ENCODE results near the gene PFKFB3. TPM values are rescaled to one million over a fixed set of nuclear protein-coding genes. Genes with fewer than 3 reads are reported as not detected.
"Not testable (repeated sequence)": the region's sequence is repeated elsewhere in the genome, so short reads cannot be mapped to it uniquely, and the experiment has no call there.

Gene PFKFB3
- total and polyA plus RNA-seq, 4 donors, result 24.9 to 54.8 (median 39.3) TPM

DNA sequence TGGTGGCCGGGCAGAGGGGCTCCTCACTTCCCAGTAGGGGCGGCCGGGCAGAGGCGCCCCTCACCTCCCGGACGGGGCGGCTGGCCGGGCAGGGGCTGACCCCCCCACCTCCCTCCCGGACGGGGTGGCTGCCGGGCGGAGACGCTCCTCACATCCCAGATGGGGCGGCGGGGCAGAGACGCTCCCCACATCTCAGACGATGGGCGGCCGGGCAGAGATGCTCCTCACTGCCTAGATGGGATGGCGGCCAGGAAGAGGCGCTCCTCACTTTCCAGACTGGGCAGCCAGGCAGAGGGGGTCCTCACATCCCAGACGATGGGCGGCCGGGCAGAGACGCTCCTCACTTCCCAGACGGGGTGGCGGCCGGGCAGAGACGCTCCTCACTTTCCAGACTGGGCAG lies 3.8 kb downstream of the PFKFB3 start:
- not testable (repeated sequence) for H3K9me3 ChIP-seq (ENCODE audit: control insufficient read depth, insufficient read depth, low read length); H3K27me3 ChIP-seq (ENCODE audit: control insufficient read depth, insufficient read depth, low read length); H3K36me3 ChIP-seq (ENCODE audit: control insufficient read depth, insufficient read depth, low read length); H3K4me3 ChIP-seq (ENCODE audit: low read depth, low read length); H3K27ac ChIP-seq (ENCODE audit: low read depth, low read length); DNase-seq (ENCODE audit: low read depth in 4 of 6, low spot score in 6 of 6)
- 100% methylated on average over 9 of the region's 29 CpGs for WGBS (ENCODE audit: insufficient coverage)
- H3K4me1 ChIP-seq (ENCODE audit: control insufficient read depth, insufficient read depth, low read length), result peaks cover 50% of the 10 kb centered on the region

DNA sequence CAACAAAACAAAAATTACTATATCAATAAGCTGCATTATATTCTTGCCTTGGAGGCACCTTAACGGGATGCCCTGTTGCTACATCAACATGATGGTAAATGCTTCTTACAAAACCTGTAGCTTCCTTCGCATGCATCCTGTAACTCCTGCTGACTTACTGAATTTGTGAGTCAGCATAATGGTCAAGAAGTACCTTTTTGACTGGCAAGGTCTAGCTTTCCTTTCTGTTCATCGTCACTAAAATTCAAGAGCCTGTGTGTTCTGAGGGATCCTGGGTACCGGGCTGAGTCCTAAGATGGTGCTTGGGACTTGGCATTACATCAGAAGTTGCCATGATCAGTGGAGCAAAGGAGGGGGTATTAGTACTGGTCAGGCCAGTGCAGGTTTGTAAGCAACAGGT lies 4.9 kb downstream of the PFKFB3 start:
- Histone ChIP-seq H3K9me3 (ENCODE audit: control insufficient read depth, insufficient read depth, low read length) (no peaks in the 10 kb centered on the region), H3K27me3 (ENCODE audit: control insufficient read depth, insufficient read depth, low read length) (no peaks in the 10 kb centered on the region), H3K36me3 (ENCODE audit: control insufficient read depth, insufficient read depth, low read length) (peaks cover 10% of the 10 kb centered on the region), H3K4me1 (ENCODE audit: control insufficient read depth, insufficient read depth, low read length) (peaks cover 51% of the 10 kb centered on the region), H3K4me3 (ENCODE audit: low read depth, low read length) (no peak overlapping the region), H3K27ac (ENCODE audit: low read depth, low read length) (no peak overlapping the region)
- WGBS (ENCODE audit: insufficient coverage), result 89% methylated on average over 4 of the region's 4 CpGs
- DNase-seq (ENCODE audit: low read depth in 4 of 6, low spot score in 6 of 6), result no peak

DNA sequence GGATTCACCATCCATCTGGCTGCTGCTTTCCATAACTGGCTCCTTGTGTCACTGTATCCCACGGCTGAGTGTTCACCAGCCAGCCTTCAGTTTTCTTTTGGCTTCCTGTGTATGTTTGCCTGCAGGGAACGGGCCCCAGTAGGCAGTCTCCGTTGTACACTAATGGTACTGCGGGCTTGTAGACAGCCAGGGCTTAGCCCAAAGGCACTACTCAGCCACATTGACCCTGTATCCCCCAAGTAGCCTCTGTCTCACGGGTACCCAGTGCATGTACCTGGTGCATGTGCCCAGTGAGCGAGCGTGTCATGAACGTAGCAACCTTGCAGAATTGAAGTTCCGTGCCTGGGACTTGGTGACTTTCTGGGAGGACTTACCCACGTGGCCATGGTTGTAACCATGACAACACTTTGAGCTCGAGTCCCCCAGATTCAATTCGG lies 6.1 kb downstream of the PFKFB3 start:
- H3K36me3 ChIP-seq (ENCODE audit: control insufficient read depth, insufficient read depth, low read length), result peaks cover 15% of the 10 kb centered on the region
- no peak overlapping the region for H3K4me3 ChIP-seq (ENCODE audit: low read depth, low read length)
- WGBS (ENCODE audit: insufficient coverage), result 37% methylated on average over 12 of the region's 12 CpGs
- H3K27ac ChIP-seq (ENCODE audit: low read depth, low read length), result no peak overlapping the region
- peak in 1 of 6 donors; percentile 20 for DNase-seq (ENCODE audit: low read depth in 4 of 6, low spot score in 6 of 6)
- H3K9me3 ChIP-seq (ENCODE audit: control insufficient read depth, insufficient read depth, low read length), result no peaks in the 10 kb centered on the region
- H3K27me3 ChIP-seq (ENCODE audit: control insufficient read depth, insufficient read depth, low read length), result no peaks in the 10 kb centered on the region
- peaks cover 53% of the 10 kb centered on the region for H3K4me1 ChIP-seq (ENCODE audit: control insufficient read depth, insufficient read depth, low read length)

DNA sequence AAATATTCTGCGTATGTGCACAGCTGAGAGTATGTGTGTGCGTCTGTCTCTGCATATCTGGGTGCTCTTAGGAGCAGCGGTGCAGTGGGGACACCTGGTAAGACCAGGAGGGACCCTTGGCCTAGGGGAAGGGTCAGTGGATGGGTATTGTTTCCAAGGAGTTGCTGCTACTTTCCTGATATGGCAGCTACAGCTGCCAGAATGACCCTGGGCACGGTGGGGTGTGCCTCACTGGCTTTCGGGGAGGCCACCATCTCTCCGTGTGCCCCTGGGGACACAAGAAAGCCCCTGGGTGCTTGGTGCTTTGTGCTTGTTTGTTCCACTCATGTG lies 8.6 kb downstream of the PFKFB3 start:
- 58% methylated on average over 6 of the region's 6 CpGs for WGBS (ENCODE audit: insufficient coverage)
- Histone ChIP-seq H3K4me3 (ENCODE audit: low read depth, low read length) (no peak overlapping the region), H3K36me3 (ENCODE audit: control insufficient read depth, insufficient read depth, low read length) (peaks cover 35% of the 10 kb centered on the region), H3K4me1 (ENCODE audit: control insufficient read depth, insufficient read depth, low read length) (peaks cover 39% of the 10 kb centered on the region), H3K9me3 (ENCODE audit: control insufficient read depth, insufficient read depth, low read length) (no peaks in the 10 kb centered on the region), H3K27ac (ENCODE audit: low read depth, low read length) (peak overlapping the region; percentile 63), H3K27me3 (ENCODE audit: control insufficient read depth, insufficient read depth, low read length) (no peaks in the 10 kb centered on the region)
- DNase-seq (ENCODE audit: low read depth in 4 of 6, low spot score in 6 of 6), result no peak

DNA sequence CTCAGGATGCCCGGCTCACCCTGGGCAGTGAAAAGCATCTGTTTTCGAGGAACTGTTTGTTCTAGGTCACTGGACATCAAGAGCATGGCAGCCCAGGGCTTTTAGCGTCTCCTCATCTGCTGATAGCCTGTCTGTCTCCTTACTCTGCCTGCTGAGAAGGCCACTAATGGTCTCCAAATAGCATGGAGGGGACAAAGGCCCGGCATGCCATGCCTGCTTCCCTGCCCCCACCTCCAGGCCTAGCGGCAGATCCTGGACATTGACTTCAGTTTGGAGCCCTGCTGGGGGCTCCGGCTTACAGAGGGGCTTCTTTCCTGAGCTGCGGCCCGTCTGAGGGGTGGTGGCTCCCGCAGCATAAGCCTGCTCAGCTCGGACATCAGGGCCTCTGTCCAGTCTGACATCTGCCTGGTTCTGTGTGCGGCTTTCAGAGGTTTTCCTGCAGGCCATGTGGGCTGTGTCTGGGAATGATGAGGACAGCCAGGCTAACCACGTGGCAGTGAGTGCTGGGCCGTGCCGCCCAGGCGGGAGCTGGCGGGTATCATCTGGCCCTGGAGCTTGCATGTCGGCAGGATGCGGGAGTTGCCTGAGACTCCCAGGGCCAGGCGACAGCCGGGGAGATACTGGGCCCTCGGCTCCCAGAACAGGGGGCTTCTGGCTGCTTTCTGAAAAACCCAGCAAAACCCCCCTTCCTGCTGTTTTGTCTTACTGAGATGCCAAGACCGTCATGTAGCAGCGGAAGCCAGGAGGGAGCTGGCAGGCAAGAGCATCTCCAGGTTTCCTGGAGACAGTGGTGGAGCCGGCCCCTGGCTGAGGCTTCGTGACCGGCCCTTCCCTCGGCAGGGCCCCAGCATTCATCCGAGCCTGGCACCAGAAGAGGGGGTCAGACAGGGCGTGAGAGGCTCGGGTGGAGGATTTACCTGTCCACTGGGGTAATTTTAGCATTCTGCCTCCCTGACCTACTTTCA lies 9.2 kb downstream of the PFKFB3 start:
- no peak overlapping the region for H3K4me3 ChIP-seq (ENCODE audit: low read depth, low read length)
- no peaks in the 10 kb centered on the region for H3K27me3 ChIP-seq (ENCODE audit: control insufficient read depth, insufficient read depth, low read length)
- peak in 2 of 6 donors; percentile 73 for DNase-seq (ENCODE audit: low read depth in 4 of 6, low spot score in 6 of 6)
- H3K27ac ChIP-seq (ENCODE audit: low read depth, low read length), result peak overlapping the region; percentile 63
- WGBS (ENCODE audit: insufficient coverage), result 19% methylated on average over 27 of the region's 30 CpGs
- H3K9me3 ChIP-seq (ENCODE audit: control insufficient read depth, insufficient read depth, low read length), result no peaks in the 10 kb centered on the region
- peaks cover 39% of the 10 kb centered on the region for H3K4me1 ChIP-seq (ENCODE audit: control insufficient read depth, insufficient read depth, low read length)
- peaks cover 42% of the 10 kb centered on the region for H3K36me3 ChIP-seq (ENCODE audit: control insufficient read depth, insufficient read depth, low read length)

DNA sequence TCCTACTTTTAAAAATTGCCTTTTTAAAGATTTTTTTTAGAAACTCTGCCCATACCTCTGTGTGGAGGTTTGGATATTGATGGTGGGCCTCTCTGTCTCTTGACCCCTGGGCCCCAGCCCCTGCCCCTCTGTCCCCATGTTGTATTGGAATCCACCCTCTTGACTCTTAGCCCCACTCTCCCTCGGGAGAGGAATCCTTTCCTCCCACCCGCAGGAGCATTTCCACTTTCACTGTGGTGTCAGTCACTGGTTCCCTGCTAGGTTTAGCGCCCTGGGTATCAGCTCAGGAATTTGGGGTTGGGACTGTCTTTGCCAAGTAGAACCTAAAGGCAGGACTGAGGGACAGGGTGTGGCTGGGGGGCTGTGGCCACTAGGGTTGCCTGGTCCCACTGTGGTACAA lies 10.1 kb downstream of the PFKFB3 start:
- H3K9me3 ChIP-seq (ENCODE audit: control insufficient read depth, insufficient read depth, low read length), result no peaks in the 10 kb centered on the region
- H3K36me3 ChIP-seq (ENCODE audit: control insufficient read depth, insufficient read depth, low read length), result peaks cover 48% of the 10 kb centered on the region
- H3K27me3 ChIP-seq (ENCODE audit: control insufficient read depth, insufficient read depth, low read length), result no peaks in the 10 kb centered on the region
- no peak overlapping the region for H3K27ac ChIP-seq (ENCODE audit: low read depth, low read length)
- H3K4me1 ChIP-seq (ENCODE audit: control insufficient read depth, insufficient read depth, low read length), result peaks cover 39% of the 10 kb centered on the region
- 100% methylated on average over 1 of the region's 3 CpGs for WGBS (ENCODE audit: insufficient coverage)
- DNase-seq (ENCODE audit: low read depth in 4 of 6, low spot score in 6 of 6), result no peak
- no peak overlapping the region for H3K4me3 ChIP-seq (ENCODE audit: low read depth, low read length)

DNA sequence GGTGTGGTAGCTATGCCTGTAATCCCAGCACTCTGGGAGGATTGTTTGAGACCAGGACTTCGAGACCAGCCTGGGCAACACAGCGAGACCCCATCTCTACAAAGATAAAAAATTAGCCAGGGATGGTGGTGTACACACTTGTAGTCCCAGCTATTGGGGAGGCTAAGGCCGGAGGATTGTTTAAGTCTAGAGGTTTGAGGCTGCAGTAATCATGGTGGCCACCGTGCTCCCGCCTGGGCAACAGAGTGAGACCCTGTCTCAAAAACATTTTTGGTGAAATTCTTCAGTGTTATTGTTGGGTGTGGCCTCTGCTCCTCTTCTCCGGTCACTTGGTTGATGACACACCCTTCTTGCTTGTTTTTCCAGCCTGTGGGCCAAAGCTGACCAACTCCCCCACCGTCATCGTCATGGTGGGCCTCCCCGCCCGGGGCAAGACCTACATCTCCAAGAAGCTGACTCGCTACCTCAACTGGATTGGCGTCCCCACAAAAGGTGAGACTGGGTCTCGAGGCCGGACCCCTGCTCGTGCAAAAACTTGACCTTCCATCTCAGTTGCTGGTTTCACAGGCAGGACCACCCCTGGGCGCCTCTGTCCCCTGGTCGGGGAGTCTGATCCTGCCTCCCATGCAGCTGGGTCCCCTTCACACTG lies 10.6 kb downstream of the PFKFB3 start:
- peaks cover 35% of the 10 kb centered on the region for H3K4me1 ChIP-seq (ENCODE audit: control insufficient read depth, insufficient read depth, low read length)
- no peaks in the 10 kb centered on the region for H3K27me3 ChIP-seq (ENCODE audit: control insufficient read depth, insufficient read depth, low read length)
- WGBS (ENCODE audit: insufficient coverage), result 97% methylated on average over 15 of the region's 17 CpGs
- no peak for DNase-seq (ENCODE audit: low read depth in 4 of 6, low spot score in 6 of 6)
- peaks cover 49% of the 10 kb centered on the region for H3K36me3 ChIP-seq (ENCODE audit: control insufficient read depth, insufficient read depth, low read length)
- H3K4me3 ChIP-seq (ENCODE audit: low read depth, low read length), result no peak overlapping the region
- H3K27ac ChIP-seq (ENCODE audit: low read depth, low read length), result no peak overlapping the region
- no peaks in the 10 kb centered on the region for H3K9me3 ChIP-seq (ENCODE audit: control insufficient read depth, insufficient read depth, low read length)

DNA sequence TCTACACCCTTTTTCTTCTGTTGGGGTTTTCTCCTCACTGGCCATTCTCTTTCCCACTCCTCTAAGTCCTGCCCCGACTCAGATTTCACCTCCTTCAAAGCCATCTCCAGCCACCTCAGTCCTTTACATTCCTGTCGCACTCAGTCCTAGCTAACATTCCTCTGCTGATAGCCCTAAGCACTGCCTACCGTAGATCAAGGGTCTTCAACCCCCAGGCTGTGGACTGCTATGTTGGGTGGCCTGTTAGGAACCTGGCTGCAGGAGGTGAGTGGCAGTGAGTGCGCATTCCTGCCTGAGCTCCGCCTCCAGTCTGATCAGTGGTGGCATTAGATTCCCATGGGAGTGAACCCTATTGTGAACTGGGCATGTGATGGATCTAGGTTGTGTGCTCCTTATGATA lies 11.2 kb downstream of the PFKFB3 start:
- no peak for DNase-seq (ENCODE audit: low read depth in 4 of 6, low spot score in 6 of 6)
- peaks cover 29% of the 10 kb centered on the region for H3K4me1 ChIP-seq (ENCODE audit: control insufficient read depth, insufficient read depth, low read length)
- peaks cover 54% of the 10 kb centered on the region for H3K36me3 ChIP-seq (ENCODE audit: control insufficient read depth, insufficient read depth, low read length)
- no peak overlapping the region for H3K4me3 ChIP-seq (ENCODE audit: low read depth, low read length)
- no peaks in the 10 kb centered on the region for H3K9me3 ChIP-seq (ENCODE audit: control insufficient read depth, insufficient read depth, low read length)
- H3K27me3 ChIP-seq (ENCODE audit: control insufficient read depth, insufficient read depth, low read length), result no peaks in the 10 kb centered on the region
- WGBS (ENCODE audit: insufficient coverage), result 97% methylated on average over 4 of the region's 5 CpGs
- no peak overlapping the region for H3K27ac ChIP-seq (ENCODE audit: low read depth, low read length)

DNA sequence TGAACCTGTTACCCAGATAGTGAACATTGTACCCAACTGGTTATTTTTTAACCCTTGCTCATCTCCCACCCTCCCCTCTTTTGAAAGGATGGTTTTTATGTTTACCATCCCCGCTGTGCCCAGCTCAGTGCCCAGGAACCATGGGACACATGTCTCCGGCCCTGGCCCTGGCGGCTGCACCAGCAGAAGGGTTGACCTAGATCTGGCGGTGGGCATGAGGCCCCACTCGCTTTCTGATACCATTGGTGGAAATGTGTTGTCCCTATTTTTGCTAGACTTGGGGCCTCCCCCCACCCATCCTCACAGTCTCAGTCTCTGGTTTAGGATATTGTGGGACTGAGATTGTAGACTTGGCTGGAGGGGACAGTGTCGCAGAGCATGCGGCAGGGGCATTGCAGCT lies 11.9 kb downstream of the PFKFB3 start:
- Histone ChIP-seq H3K27ac (ENCODE audit: low read depth, low read length) (no peak overlapping the region), H3K4me1 (ENCODE audit: control insufficient read depth, insufficient read depth, low read length) (peaks cover 27% of the 10 kb centered on the region), H3K27me3 (ENCODE audit: control insufficient read depth, insufficient read depth, low read length) (no peaks in the 10 kb centered on the region), H3K9me3 (ENCODE audit: control insufficient read depth, insufficient read depth, low read length) (no peaks in the 10 kb centered on the region), H3K36me3 (ENCODE audit: control insufficient read depth, insufficient read depth, low read length) (peaks cover 61% of the 10 kb centered on the region), H3K4me3 (ENCODE audit: low read depth, low read length) (no peak overlapping the region)
- no peak for DNase-seq (ENCODE audit: low read depth in 4 of 6, low spot score in 6 of 6)
- WGBS (ENCODE audit: insufficient coverage), result 100% methylated on average over 5 of the region's 7 CpGs

DNA sequence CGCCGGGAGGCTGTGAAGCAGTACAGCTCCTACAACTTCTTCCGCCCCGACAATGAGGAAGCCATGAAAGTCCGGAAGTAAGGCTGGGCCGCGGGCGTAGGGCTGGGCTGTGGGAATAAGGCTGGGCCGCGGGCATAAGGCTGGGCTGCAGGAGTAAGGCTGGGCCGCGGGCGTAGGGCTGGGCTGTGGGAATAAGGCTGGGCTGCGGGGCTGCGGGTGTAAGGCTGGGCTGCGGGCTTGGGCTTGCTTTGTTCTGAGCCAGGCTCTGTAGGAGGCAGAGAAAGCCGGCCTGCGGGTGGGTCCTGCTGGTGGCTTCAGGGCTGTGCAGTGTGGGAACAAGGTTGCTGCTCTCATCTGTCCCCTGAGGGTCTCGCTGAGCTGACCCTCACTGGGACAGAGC lies 12.5 kb downstream of the PFKFB3 start:
- H3K27me3 ChIP-seq (ENCODE audit: control insufficient read depth, insufficient read depth, low read length), result no peaks in the 10 kb centered on the region
- H3K4me1 ChIP-seq (ENCODE audit: control insufficient read depth, insufficient read depth, low read length), result peaks cover 24% of the 10 kb centered on the region
- WGBS (ENCODE audit: insufficient coverage), result 93% methylated on average over 19 of the region's 19 CpGs
- H3K27ac ChIP-seq (ENCODE audit: low read depth, low read length), result no peak overlapping the region
- H3K4me3 ChIP-seq (ENCODE audit: low read depth, low read length), result no peak overlapping the region
- no peak for DNase-seq (ENCODE audit: low read depth in 4 of 6, low spot score in 6 of 6)
- H3K9me3 ChIP-seq (ENCODE audit: control insufficient read depth, insufficient read depth, low read length), result no peaks in the 10 kb centered on the region
- H3K36me3 ChIP-seq (ENCODE audit: control insufficient read depth, insufficient read depth, low read length), result peaks cover 67% of the 10 kb centered on the region

Data from spinal cord (tissue), 10 donors.